HS-27A (cell line): ENCODE results near the gene ZNF236.

ENCODE experiments used
- DNase-seq: peaks from one replicate; pipeline ENCODE4 v3.0.0-alpha.2; 2012; ENCODE audit warnings: low read depth, missing footprints

The ZNF236 gene

GRCh38 chr18:76821356-76821874, 942 bp upstream of the ZNF236 start:
- DNase-seq, result no peak

- DNase-seq, result no peak
Measured at GRCh38 chr18:76821875-76822505, 367 bp upstream of the ZNF236 start.

GRCh38 chr18:76823161-76823538, 793 bp downstream of the ZNF236 start:
- no peak for DNase-seq

GRCh38 chr18:76823587-76824011, 1.2 kb downstream of the ZNF236 start:
- DNase-seq, result no peak

GRCh38 chr18:76824145-76824676, 1.9 kb downstream of the ZNF236 start:
- no peak for DNase-seq

- DNase-seq, result no peak
Measured at GRCh38 chr18:76824754-76825153, 2.4 kb downstream of the ZNF236 start.

GRCh38 chr18:76827205-76828200, 5.1 kb downstream of the ZNF236 start:
- no peak for DNase-seq

- no peak for DNase-seq
Measured at GRCh38 chr18:76834379-76834778, 12.0 kb downstream of the ZNF236 start.

GRCh38 chr18:76835380-76835779, 13.0 kb downstream of the ZNF236 start:
- DNase-seq, result no peak

GRCh38 chr18:76837071-76837470, 14.7 kb downstream of the ZNF236 start:
- DNase-seq, result no peak

GRCh38 chr18:76838182-76838581, 15.8 kb downstream of the ZNF236 start:
- DNase-seq, result no peak

- no peak for DNase-seq
Measured at GRCh38 chr18:76839086-76839794, 16.9 kb downstream of the ZNF236 start.

GRCh38 chr18:76842837-76843530, 20.6 kb downstream of the ZNF236 start:
- no peak for DNase-seq

GRCh38 chr18:76844144-76844543, 21.8 kb downstream of the ZNF236 start:
- DNase-seq, result no peak

- DNase-seq, result no peak
Measured at GRCh38 chr18:76844742-76845477, 22.6 kb downstream of the ZNF236 start.

GRCh38 chr18:76846217-76846616, 23.9 kb downstream of the ZNF236 start:
- no peak for DNase-seq

GRCh38 chr18:76847916-76848315, 25.6 kb downstream of the ZNF236 start:
- no peak for DNase-seq

GRCh38 chr18:76850112-76850511, 27.8 kb downstream of the ZNF236 start:
- no peak for DNase-seq

GRCh38 chr18:76855594-76855993, 33.2 kb downstream of the ZNF236 start:
- no peak for DNase-seq

GRCh38 chr18:76857476-76857875, 35.1 kb downstream of the ZNF236 start:
- no peak for DNase-seq
